IPS-18a (cell line): ENCODE measurements around the gene KPNA2.
A peak's percentile ranks its signal among the peaks of the same experiment; 100 is the strongest.
"Not testable (repeated sequence)": the region's sequence is repeated elsewhere in the genome, so short reads cannot be mapped to it uniquely, and the experiment has no call there.

ENCODE experiments used
- H3K27ac ChIP-seq: one replicate; pipeline ENCODE4 v1.5.1; 2013; ENCODE audit warnings: low read length
- H3K27me3 ChIP-seq: one replicate; pipeline ENCODE4 v1.6.1; 2013; ENCODE audit warnings: mild to moderate bottlenecking, low read length; ENCODE audit not compliant: control insufficient read depth, insufficient read depth
- H3K36me3 ChIP-seq: one replicate; pipeline ENCODE4 v1.6.1; 2013; ENCODE audit warnings: low read depth, low read length; ENCODE audit not compliant: control insufficient read depth
- H3K4me1 ChIP-seq: one replicate; pipeline ENCODE4 v1.6.1; 2013; ENCODE audit warnings: low read depth, low read length; ENCODE audit not compliant: control insufficient read depth
- H3K4me3 ChIP-seq: one replicate; pipeline ENCODE4 v1.5.1; 2013; ENCODE audit warnings: low read length
- H3K9ac ChIP-seq: one replicate; pipeline ENCODE4 v1.6.1; 2013; ENCODE audit warnings: mild to moderate bottlenecking, low read length, moderate library complexity
- H3K9me3 ChIP-seq: one replicate; pipeline ENCODE4 v1.6.1; 2013; ENCODE audit warnings: low read depth, low read length; ENCODE audit not compliant: control insufficient read depth

KPNA2 gene

GRCh38 chr17:67999291-67999911 is 36.1 kb upstream of the KPNA2 start:
- Histone ChIP-seq H3K36me3 (no peaks in the 10 kb centered on the region), H3K4me1 (peaks cover 14% of the 10 kb centered on the region), H3K4me3 (no peak overlapping the region), H3K9me3 (no peaks in the 10 kb centered on the region), H3K9ac (no peak overlapping the region), H3K27ac (no peak overlapping the region), H3K27me3 (peaks cover 26% of the 10 kb centered on the region)

- Histone ChIP-seq H3K4me3 (no peak overlapping the region), H3K9ac (no peak overlapping the region), H3K9me3 (no peaks in the 10 kb centered on the region), H3K4me1 (no peaks in the 10 kb centered on the region), H3K36me3 (no peaks in the 10 kb centered on the region), H3K27ac (no peak overlapping the region), H3K27me3 (no peaks in the 10 kb centered on the region)
Observed at GRCh38 chr17:68004201-68004600, 31.3 kb upstream of the KPNA2 start.

- no peaks in the 10 kb centered on the region for H3K27me3 ChIP-seq
- no peaks in the 10 kb centered on the region for H3K9me3 ChIP-seq
- no peak overlapping the region for H3K27ac ChIP-seq
- no peaks in the 10 kb centered on the region for H3K36me3 ChIP-seq
- H3K9ac ChIP-seq: no peak overlapping the region
- no peaks in the 10 kb centered on the region for H3K4me1 ChIP-seq
- H3K4me3 ChIP-seq: no peak overlapping the region
Observed at GRCh38 chr17:68006797-68007196, 28.7 kb upstream of the KPNA2 start.

- no peaks in the 10 kb centered on the region for H3K4me1 ChIP-seq
- H3K9ac ChIP-seq: no peak overlapping the region
- no peaks in the 10 kb centered on the region for H3K36me3 ChIP-seq
- no peak overlapping the region for H3K27ac ChIP-seq
- no peaks in the 10 kb centered on the region for H3K27me3 ChIP-seq
- H3K4me3 ChIP-seq: no peak overlapping the region
- no peaks in the 10 kb centered on the region for H3K9me3 ChIP-seq
Observed at GRCh38 chr17:68011199-68011665, 24.3 kb upstream of the KPNA2 start.

GRCh38 chr17:68013385-68013784 is 22.1 kb upstream of the KPNA2 start:
- Histone ChIP-seq H3K27me3 (no peaks in the 10 kb centered on the region), H3K9ac (no peak overlapping the region), H3K4me3 (no peak overlapping the region), H3K36me3 (no peaks in the 10 kb centered on the region), H3K27ac (no peak overlapping the region), H3K4me1 (peaks cover 3% of the 10 kb centered on the region), H3K9me3 (no peaks in the 10 kb centered on the region)

GRCh38 chr17:68015081-68015723 is 20.3 kb upstream of the KPNA2 start:
- no peaks in the 10 kb centered on the region for H3K27me3 ChIP-seq
- no peak overlapping the region for H3K27ac ChIP-seq
- peaks cover 8% of the 10 kb centered on the region for H3K4me1 ChIP-seq
- H3K9ac ChIP-seq: no peak overlapping the region
- no peak overlapping the region for H3K4me3 ChIP-seq
- no peaks in the 10 kb centered on the region for H3K36me3 ChIP-seq
- no peaks in the 10 kb centered on the region for H3K9me3 ChIP-seq

- Histone ChIP-seq H3K9ac (no peak overlapping the region), H3K4me1 (peaks cover 14% of the 10 kb centered on the region), H3K4me3 (no peak overlapping the region), H3K27ac (no peak overlapping the region), H3K27me3 (no peaks in the 10 kb centered on the region), H3K36me3 (no peaks in the 10 kb centered on the region), H3K9me3 (no peaks in the 10 kb centered on the region)
Observed at GRCh38 chr17:68016838-68017237, 18.7 kb upstream of the KPNA2 start.

- not testable (repeated sequence) for H3K9ac ChIP-seq, H3K36me3 ChIP-seq, H3K27ac ChIP-seq, H3K4me3 ChIP-seq, H3K27me3 ChIP-seq, H3K9me3 ChIP-seq
- H3K4me1 ChIP-seq: peaks cover 14% of the 10 kb centered on the region
Observed at GRCh38 chr17:68018493-68018892, 17.0 kb upstream of the KPNA2 start.

- Histone ChIP-seq H3K27me3 (no peaks in the 10 kb centered on the region), H3K27ac (no peak overlapping the region), H3K4me3 (peak overlapping the region; percentile 51), H3K9me3 (no peaks in the 10 kb centered on the region), H3K9ac (no peak overlapping the region), H3K36me3 (no peaks in the 10 kb centered on the region), H3K4me1 (peaks cover 14% of the 10 kb centered on the region)
Observed at GRCh38 chr17:68019336-68019674, 16.2 kb upstream of the KPNA2 start.

- Histone ChIP-seq H3K4me1 (peaks cover 14% of the 10 kb centered on the region), H3K36me3 (no peaks in the 10 kb centered on the region), H3K27ac (peak overlapping the region; percentile 68), H3K9ac (peak overlapping the region; percentile 94), H3K4me3 (peak overlapping the region; percentile 89), H3K27me3 (no peaks in the 10 kb centered on the region), H3K9me3 (no peaks in the 10 kb centered on the region)
Observed at GRCh38 chr17:68019675-68020408, 15.7 kb upstream of the KPNA2 start.

GRCh38 chr17:68020409-68020756 is 15.2 kb upstream of the KPNA2 start:
- H3K9me3 ChIP-seq: no peaks in the 10 kb centered on the region
- no peaks in the 10 kb centered on the region for H3K36me3 ChIP-seq
- peak overlapping the region; percentile 68 for H3K27ac ChIP-seq
- no peaks in the 10 kb centered on the region for H3K27me3 ChIP-seq
- H3K4me1 ChIP-seq: peaks cover 14% of the 10 kb centered on the region
- H3K4me3 ChIP-seq: peak overlapping the region; percentile 89
- peak overlapping the region; percentile 94 for H3K9ac ChIP-seq

- not testable (repeated sequence) for H3K36me3 ChIP-seq, H3K27me3 ChIP-seq, H3K9me3 ChIP-seq
- Histone ChIP-seq H3K27ac (peak overlapping the region; percentile 68), H3K4me3 (peak overlapping the region; percentile 89), H3K9ac (peak overlapping the region; percentile 94), H3K4me1 (peaks cover 14% of the 10 kb centered on the region)
Observed at GRCh38 chr17:68020791-68021190, 14.7 kb upstream of the KPNA2 start.
